Measurements from ENCODE around the gene PLCZ1.

The PLCZ1 gene

DNA sequence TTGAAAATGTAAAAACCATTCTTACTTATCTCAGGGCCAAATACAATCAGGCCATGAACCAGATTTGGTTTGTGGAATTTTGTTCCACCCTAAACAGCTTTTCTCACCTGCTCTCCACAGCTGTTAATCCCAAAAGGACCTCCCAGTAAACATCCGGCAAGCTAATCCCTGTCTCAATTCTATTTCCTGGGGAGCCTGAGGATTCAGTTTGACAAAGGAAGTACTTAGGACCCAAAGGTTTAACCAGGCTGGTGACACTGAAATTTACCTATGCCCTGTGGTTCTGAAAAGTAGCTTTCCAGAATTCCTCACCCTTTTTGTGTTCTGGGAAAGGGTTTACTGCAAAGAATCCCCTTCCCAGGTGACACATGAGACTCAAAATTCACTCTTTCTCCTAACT is 15.1 kb upstream of the PLCZ1 start:
- no peak for DNase-seq (ENCODE audit: low read depth)
- H3K4me3 ChIP-seq (ENCODE audit: low read length) = no peak overlapping the region
- TF ChIP-seq, protein P1, sequence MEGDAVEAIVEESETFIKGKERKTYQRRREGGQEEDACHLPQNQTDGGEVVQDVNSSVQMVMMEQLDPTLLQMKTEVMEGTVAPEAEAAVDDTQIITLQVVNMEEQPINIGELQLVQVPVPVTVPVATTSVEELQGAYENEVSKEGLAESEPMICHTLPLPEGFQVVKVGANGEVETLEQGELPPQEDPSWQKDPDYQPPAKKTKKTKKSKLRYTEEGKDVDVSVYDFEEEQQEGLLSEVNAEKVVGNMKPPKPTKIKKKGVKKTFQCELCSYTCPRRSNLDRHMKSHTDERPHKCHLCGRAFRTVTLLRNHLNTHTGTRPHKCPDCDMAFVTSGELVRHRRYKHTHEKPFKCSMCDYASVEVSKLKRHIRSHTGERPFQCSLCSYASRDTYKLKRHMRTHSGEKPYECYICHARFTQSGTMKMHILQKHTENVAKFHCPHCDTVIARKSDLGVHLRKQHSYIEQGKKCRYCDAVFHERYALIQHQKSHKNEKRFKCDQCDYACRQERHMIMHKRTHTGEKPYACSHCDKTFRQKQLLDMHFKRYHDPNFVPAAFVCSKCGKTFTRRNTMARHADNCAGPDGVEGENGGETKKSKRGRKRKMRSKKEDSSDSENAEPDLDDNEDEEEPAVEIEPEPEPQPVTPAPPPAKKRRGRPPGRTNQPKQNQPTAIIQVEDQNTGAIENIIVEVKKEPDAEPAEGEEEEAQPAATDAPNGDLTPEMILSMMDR (IDR thresholded peaks at IDR 0.05; ENCODE audit: insufficient read depth, low read depth, low read length, missing control alignments) = no peak

DNA sequence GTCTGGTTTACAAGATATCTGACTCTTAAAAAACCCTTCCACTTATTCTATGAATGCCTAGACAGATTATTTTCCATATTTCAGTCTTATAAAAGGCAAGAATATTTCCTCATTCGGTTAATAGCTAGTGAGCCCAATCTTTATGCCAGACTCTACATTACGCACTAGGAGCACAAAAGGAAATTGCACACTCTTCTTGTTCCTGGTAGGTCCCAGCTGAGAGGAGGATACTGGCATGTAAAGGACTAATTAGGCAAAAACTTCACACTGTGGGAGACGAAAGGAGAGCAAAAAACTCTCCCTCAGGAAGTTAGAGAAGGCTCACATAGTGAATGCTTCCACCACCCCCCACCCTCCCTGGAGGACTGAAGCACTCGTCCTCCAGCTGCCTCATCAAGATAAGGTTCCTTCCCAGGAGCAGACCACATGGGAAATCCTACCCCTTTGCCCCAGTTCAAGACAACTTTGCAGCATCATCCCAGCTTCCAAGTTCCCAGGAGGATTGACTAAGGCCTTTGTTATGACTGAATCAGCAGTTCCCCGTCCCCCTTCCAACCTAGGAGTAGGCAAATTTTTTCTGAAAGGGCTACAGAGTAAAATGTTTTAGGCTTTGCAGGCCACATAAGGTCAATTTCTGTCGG is 14.6 kb upstream of the PLCZ1 start:
- peak; percentile 11 for DNase-seq (ENCODE audit: low read depth)
- TF ChIP-seq, protein P1 (IDR thresholded peaks at IDR 0.05; ENCODE audit: insufficient read depth, low read depth, low read length, missing control alignments) = no peak
- H3K4me3 ChIP-seq (ENCODE audit: low read length) = no peak overlapping the region

GRCh38 chr12:18751866-18752265 is 14.1 kb upstream of the PLCZ1 start:
- DNase-seq (ENCODE audit: low read depth) = no peak
- TF ChIP-seq, protein P1 (IDR thresholded peaks at IDR 0.05; ENCODE audit: insufficient read depth, low read depth, low read length, missing control alignments) = no peak
- no peak overlapping the region for H3K4me3 ChIP-seq (ENCODE audit: low read length)

DNA sequence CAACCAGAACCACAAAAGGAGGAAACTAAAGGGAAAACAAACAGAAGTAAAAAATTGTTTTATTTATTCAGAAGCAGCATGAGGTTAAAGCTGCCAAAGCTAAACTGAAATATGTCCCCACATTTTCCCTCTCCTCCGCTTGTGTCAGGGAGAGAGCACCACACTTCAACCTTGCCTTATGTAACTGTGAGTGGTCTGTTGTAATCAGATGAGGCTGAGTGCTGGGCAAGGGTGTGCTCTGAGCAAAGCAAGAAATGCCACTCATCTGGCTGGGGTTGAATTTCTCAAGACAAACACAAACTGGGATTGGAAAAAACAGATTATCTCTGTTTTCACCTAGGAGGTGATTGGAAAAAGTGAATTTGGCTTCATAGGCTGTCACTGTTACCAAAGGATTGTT is 12.3 kb upstream of the PLCZ1 start:
- no peak overlapping the region for H3K4me3 ChIP-seq (ENCODE audit: low read length)
- DNase-seq (ENCODE audit: low read depth) = peak; percentile 48
- TF ChIP-seq, protein P1 (IDR thresholded peaks at IDR 0.05; ENCODE audit: insufficient read depth, low read depth, low read length, missing control alignments) = no peak

GRCh38 chr12:18749386-18749957 is 11.7 kb upstream of the PLCZ1 start:
- no peak for DNase-seq (ENCODE audit: low read depth)

DNA sequence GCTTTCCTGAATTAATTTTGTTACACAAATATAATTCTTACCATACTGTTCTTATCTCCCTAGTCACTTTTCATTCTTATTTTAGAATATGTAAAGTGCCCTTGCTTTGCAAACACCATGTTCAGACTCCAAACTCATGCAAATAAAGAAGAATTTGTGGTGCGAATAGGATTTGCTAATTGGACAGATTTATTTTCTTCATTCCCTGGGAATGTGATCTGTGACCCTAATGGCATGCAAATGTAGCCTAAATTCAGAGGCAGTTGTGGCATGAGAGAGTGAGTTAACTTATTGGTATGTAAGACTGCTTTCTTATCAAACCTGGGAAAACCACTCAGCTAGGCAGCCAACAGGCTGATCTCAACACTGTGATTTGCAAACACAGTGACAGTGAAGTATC is 10.1 kb upstream of the PLCZ1 start:
- peak; percentile 62 for DNase-seq (ENCODE audit: low read depth)
- TF ChIP-seq, protein P1 (IDR thresholded peaks at IDR 0.05; ENCODE audit: insufficient read depth, low read depth, low read length, missing control alignments) = no peak
- no peak overlapping the region for H3K4me3 ChIP-seq (ENCODE audit: low read length)

More at GRCh38 chr12:18749386-18749957, 11.7 kb upstream of the PLCZ1 start:
- TF ChIP-seq, protein P1 (IDR thresholded peaks at IDR 0.05; ENCODE audit: insufficient read depth, low read depth, low read length, missing control alignments) = no peak
- no peak overlapping the region for H3K4me3 ChIP-seq (ENCODE audit: low read length)

- TF ChIP-seq, protein P1 (IDR thresholded peaks at IDR 0.05; ENCODE audit: insufficient read depth, low read depth, low read length, missing control alignments) = no peak
- H3K4me3 ChIP-seq (ENCODE audit: low read length) = no peak overlapping the region
- no peak for DNase-seq (ENCODE audit: low read depth)
Measured at GRCh38 chr12:18731156-18731555, 6.7 kb downstream of the PLCZ1 start.

All from epithelial cell of esophagus (primary cell).